Peyer's patch (tissue), 4 donors: ENCODE measurements around the gene OGFOD1.

Experiments used
- POLR2A ChIP-seq, 2 donors: fragments of 450-650 bp; IDR thresholded peaks; one replicate each; pipeline ENCODE4 v1.5.1; 2017; ENCODE audit warnings: antibody characterized with exemption in 2 of 2, mild to moderate bottlenecking in 2 of 2, moderate library complexity in 2 of 2
- TF ChIP-seq, protein P1 (sequence below), 6 experiments: fragments of 450-650 bp in 4 of 6; fragments of 200-600 bp in 2 of 6; sonication (generic) in 1 of 6; IDR thresholded peaks; one replicate each; pipeline ENCODE4 v1.5.1; 2017 to 2019; ENCODE audit warnings: antibody characterized with exemption in 6 of 6, mild to moderate bottlenecking in 3 of 6, moderate library complexity in 1 of 6

DNA sequence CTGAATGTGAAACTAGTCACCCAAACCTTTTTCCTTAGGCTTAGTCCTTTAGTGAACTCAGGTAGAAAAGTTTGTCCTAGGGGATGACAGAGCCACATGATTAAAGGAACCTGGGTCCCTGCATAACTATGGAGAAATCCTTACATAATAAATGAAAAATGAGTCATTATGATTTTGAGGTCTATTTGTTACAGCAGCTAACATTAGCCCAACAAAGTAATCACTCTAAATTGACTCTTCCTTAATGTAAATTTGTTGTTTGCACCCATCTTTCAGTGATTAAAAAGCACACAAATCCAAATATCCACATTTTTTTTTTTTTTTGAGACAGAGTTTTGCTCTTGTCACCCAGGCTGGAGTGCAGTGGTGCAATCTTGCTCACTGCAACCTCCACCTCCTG lies 32.0 kb downstream of the OGFOD1 start:
- TF ChIP-seq, protein P1, sequence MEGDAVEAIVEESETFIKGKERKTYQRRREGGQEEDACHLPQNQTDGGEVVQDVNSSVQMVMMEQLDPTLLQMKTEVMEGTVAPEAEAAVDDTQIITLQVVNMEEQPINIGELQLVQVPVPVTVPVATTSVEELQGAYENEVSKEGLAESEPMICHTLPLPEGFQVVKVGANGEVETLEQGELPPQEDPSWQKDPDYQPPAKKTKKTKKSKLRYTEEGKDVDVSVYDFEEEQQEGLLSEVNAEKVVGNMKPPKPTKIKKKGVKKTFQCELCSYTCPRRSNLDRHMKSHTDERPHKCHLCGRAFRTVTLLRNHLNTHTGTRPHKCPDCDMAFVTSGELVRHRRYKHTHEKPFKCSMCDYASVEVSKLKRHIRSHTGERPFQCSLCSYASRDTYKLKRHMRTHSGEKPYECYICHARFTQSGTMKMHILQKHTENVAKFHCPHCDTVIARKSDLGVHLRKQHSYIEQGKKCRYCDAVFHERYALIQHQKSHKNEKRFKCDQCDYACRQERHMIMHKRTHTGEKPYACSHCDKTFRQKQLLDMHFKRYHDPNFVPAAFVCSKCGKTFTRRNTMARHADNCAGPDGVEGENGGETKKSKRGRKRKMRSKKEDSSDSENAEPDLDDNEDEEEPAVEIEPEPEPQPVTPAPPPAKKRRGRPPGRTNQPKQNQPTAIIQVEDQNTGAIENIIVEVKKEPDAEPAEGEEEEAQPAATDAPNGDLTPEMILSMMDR (IDR thresholded peaks at IDR 0.05), result no peak
- TF ChIP-seq POLR2A (IDR thresholded peaks at IDR 0.05), result no peak
